HG02623 (cell line): ENCODE data around the gene STAT5B.
"Not testable (repeated sequence)": the region's sequence is repeated elsewhere in the genome, so short reads cannot be mapped to it uniquely, and the experiment has no call there.

Experiments used
- ATAC-seq: cut with Tn5 transposase; IDR thresholded peaks from one replicate; pipeline ENCODE4 v1.9.1; 2021; ENCODE audit warnings: moderate library complexity; ENCODE audit not compliant: unreplicated experiment

Gene STAT5B

DNA sequence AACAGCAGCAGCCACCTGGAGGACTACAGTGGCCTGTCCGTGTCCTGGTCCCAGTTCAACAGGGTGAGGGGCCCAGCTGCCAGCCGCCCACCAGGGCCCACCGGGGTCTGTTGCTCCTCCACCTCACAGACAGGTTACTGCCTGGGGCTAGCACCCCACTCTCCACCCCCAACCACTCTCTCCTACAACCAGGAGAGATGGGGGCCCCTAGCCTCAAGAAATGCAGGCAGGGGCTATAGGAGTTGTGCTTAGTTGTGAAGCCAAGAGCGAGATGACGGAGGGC is 30.1 kb upstream of the STAT5B start:
- ATAC-seq = no peak

DNA sequence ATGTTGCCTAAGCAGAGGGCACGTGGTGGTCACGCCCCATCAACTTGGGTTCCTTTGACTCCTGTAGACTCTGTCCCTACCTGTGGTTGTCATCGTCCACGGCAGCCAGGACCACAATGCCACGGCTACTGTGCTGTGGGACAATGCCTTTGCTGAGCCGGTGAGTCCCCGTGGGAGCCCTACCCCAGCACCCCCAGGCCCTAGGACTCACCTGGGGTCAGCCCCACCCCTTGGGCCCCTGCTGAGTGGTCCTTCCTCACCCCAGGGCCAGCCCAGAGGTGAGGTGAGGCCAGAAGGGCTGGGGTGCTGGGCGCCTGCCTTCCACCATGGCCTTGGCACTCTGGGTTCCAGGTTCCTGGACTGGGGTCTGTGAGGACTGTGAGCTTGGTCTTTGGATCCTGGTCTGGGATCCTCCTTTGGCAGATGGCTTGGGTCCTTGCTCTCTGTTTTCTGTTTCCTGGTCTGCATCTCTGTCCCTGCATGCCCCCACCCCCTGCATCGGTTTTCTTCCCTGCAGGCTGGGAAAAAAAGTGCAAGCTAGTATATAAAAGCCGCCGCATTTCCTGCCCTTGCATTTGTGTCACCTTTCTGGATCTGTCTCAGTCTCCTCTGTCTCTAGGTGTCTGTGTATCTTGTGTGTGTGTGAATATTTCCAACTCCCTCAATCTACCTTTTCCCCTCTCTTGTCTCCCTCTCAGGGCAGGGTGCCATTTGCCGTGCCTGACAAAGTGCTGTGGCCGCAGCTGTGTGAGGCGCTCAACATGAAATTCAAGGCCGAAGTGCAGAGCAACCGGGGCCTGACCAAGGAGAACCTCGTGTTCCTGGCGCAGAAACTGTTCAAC is 29.6 kb upstream of the STAT5B start:
- ATAC-seq = no peak

DNA sequence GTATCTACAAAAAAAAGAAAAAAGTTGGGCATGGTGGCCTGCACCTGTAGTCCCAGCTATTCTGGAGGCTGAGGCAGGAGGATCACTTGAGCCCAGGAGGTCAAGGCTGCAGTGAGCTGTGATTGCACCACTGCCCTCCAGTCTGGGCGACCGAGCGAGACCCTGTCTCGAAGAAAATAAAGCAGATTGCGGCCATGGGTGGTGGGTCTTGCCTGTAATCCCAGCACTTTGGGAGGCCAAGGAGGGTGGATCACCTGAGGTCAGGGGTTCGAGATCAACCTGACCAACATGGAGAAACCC is 28.8 kb upstream of the STAT5B start:
- ATAC-seq = not testable (repeated sequence)

DNA sequence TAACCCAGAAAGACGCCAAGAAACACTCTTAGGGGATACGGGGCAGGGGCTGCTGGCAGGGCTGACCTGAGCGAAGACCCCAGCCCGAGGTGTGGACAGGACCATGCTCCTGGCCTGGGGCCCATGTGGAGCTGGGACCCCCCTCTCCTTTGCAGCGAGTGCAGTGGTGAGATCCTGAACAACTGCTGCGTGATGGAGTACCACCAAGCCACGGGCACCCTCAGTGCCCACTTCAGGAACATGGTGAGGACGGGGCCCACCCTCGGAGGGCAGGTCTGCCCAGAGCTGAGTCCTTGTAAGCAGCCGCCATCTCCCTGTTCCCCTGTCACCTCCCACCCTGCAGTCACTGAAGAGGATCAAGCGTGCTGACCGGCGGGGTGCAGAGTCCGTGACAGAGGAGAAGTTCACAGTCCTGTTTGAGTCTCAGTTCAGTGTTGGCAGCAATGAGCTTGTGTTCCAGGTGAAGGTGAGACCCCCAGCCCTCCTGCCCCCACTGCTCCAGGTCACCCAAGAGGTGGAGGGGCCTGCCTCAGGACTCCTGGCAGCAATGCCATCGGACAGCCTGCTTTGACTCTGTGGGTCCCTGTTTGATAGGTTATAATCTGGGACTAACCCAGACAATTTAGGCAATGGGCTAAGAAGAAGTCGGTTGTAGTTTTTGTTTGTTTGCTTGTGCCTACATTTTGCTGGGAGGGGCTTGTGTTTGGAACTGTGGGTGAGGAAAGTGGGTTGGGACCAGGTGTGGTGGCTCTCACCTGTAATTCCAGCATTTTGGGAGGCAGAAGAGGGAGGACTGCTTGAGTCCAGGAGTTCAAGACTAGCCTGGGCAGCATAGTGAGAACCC is 28.2 kb upstream of the STAT5B start:
- ATAC-seq = no peak

DNA sequence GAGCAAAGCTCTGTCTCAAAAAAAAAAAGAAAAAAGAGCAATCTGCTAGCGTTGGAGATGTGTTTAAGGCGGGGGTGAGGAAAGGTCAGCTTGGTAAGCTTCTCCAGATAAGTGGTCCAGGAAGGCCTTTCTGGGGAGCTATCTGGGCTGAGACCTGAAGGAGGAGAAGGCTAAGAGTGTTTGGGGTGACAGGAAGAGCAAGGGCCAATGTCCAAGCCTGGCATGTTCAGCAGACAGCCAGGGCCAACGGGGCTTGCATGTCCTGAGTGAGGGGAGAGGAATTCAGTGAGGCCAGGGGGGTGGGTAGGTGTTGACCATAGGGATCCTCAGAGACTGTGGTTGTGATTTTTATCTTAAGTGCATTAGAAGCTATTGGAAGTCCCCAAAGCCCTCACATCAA is 27.5 kb upstream of the STAT5B start:
- no peak for ATAC-seq

DNA sequence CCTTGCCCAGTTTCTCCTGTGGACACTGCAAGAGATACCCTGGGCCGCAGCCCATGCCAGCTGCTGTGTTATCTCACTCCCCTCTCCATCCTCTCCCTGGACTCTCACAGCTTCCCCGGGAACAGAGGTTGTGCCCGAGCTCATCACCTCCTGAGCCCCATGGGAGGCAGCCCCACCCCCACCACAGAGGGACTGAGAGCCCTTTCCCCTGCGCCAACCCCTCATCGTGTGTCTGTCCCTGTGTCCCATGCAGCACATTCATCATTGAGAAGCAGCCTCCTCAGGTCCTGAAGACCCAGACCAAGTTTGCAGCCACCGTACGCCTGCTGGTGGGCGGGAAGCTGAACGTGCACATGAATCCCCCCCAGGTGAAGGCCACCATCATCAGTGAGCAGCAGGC is 24.8 kb upstream of the STAT5B start:
- ATAC-seq = no peak

DNA sequence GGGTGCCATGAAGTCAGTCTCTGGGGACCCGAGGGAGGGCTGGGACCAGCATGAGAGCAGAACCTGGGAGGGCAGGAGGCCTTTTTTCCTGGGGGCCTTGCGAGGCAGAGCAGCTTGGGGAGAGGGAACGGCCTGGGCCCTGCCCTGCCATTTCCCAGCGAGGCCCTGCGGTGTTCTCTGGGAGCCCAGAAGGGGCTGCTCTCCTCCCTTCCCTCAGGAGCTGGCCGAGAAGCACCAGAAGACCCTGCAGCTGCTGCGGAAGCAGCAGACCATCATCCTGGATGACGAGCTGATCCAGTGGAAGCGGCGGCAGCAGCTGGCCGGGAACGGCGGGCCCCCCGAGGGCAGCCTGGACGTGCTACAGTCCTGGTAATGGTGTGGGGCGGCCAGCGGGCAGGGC is 23.7 kb upstream of the STAT5B start:
- not testable (repeated sequence) for ATAC-seq

DNA sequence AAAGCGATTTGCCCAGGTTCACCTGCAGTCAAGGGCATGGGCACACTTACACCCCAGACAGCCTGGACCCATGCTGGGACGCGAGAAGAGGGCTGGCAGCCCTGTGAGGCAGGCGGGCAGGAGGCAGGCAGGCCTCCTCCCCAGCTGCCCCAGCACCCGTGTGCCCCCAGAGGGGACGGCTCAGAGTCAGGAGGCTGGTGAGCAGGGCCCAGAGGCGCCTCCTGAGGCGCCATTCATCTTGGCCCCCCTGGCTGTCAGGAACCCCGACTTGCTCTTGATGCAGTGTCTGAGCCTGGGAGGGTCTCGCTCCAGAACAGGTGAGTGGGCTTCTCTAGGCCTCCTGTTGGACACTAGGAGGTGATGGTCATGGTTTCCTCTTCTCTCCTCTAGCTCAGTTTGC is 23.2 kb upstream of the STAT5B start:
- ATAC-seq = not testable (repeated sequence)

DNA sequence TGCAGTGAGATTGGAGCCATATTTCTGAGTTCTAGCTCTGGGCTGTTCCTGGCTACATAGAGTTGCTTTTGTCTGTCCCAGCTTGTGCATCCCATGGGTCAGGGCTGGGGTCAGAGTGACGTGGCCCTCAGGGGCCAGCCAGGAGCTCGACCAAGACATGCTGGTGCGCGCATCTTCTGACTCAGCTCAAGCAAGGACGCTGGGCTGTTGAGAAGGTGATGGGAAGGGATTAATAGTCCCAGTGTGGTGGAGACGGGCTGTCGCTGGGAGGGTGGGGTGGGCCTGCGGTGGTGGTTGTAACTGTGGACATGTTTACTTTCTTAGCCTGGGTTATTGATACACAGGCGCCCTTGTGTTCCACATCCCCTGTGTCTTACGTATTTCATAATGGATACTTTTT is 21.6 kb upstream of the STAT5B start:
- not testable (repeated sequence) for ATAC-seq

DNA sequence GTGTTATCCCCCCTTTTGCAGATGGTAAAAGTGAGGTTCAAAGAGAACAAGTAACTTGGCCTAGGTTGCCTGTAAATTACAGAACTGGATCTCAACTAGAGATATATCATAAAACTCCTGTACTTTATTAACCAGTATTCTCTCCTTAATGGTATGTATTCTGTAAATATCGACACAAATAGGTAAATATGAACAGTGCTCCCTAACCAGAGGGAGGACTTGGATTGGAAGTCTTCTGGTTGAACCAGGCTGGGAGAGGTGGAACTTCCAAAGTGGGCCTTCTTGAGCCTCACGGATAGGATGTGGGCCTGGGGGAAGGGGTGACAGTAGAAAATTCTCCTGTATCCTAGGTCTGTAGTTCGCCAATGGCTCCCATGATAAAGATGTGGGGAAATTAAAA is 19.8 kb upstream of the STAT5B start:
- no peak for ATAC-seq

DNA sequence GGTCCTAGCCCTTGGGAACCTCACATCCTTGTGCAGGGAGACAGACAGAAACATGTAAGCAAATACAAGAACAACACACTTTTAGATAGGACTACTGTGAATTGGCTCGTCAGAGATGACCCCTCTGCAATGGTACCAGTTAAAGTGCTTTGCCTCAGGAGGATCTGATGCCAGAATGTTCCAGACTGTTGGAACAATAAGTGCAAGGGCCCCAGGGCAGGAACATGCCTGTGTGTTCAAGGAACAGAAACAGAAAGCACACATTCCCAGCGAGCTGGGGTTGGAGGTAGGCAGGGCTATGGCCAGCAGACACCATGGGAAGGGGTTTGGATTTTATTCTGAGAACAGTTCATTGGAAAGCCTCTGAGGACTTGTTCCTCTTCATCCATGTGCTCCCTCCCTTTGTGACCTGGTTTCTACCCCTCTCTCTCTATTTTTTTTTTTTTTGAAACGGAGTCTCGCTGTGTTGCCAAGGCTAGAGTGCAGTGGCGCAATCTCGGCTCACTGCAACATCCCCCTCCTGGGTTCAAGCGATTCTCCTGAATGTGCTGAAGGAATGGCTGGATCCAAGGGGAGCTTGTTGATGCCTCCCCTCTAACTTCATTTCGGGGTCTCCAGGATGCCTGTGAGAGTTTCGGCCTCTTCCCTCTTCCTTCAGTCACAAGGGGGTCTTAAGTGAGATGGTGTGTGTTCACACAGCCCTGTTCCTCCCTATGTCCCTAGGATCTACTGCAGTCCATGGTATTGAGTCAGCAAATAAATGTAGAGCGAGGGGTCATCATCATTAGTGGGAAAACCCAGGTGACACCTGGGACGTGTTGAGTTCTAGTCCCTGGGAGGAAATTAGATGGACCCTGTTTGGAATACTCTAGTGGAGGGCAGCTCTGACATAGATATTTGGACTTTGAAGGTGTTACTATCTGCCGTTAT is 18.5 kb upstream of the STAT5B start:
- ATAC-seq = no peak

DNA sequence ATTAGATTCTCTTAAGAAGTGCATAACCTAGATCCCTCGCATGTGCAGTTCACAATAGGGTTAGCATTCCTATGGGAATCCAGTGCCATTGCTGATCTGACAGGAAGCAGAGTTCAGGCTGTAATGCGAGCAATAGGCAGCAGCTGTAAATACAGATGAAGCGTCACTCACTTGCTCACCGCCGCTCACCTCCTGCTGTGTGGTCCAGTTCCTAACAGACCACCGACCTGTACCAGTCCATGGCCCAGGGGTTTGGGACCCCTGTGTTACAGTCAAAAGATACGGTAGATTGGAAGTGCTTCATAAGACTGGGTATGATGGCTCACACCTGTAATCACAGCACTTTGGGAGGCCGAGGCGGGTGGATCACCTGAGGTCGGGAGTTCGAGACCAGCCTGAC is 14.9 kb upstream of the STAT5B start:
- no peak for ATAC-seq

DNA sequence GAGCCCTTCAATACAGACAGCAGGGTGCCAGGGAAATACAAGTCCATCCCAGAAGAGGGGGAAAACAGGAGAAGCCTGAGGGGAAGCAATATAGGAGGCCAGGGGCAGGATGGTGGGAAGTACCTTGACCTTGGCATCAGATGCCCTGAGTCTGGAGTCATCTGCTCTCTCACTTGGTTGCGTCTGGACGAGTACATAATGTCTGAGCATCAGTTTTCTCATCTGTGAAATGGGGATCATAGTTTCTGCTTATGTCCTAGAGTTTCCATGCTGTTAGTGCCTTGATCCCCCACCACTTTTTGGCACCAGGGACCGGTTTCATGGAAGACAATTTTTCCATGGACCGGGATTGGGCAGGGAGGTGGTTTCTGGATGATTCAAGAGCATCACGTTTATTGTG is 14.4 kb upstream of the STAT5B start:
- no peak for ATAC-seq

DNA sequence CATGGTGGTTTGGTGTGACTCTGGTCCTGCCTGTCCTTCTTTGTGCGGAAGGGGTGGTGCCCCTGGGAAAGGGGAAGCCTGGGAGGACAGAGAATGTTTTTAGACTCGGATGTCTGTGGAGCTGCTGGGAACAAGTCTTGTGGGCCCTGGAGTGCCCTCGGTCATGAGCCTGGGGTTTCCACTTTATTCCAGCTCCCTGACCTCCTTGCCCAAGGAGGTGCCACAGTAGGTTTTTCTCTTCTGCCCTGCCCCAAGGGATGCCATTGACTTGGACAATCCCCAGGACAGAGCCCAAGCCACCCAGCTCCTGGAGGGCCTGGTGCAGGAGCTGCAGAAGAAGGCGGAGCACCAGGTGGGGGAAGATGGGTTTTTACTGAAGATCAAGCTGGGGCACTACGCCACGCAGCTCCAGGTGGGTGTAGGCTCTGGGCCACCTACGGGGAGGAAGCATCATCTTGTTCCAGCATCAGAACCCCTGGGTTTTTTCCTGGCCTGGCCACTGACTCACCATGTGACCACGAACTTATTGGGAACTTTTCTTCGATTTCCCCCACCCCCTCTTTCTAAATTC is 13.5 kb upstream of the STAT5B start:
- ATAC-seq = no peak

DNA sequence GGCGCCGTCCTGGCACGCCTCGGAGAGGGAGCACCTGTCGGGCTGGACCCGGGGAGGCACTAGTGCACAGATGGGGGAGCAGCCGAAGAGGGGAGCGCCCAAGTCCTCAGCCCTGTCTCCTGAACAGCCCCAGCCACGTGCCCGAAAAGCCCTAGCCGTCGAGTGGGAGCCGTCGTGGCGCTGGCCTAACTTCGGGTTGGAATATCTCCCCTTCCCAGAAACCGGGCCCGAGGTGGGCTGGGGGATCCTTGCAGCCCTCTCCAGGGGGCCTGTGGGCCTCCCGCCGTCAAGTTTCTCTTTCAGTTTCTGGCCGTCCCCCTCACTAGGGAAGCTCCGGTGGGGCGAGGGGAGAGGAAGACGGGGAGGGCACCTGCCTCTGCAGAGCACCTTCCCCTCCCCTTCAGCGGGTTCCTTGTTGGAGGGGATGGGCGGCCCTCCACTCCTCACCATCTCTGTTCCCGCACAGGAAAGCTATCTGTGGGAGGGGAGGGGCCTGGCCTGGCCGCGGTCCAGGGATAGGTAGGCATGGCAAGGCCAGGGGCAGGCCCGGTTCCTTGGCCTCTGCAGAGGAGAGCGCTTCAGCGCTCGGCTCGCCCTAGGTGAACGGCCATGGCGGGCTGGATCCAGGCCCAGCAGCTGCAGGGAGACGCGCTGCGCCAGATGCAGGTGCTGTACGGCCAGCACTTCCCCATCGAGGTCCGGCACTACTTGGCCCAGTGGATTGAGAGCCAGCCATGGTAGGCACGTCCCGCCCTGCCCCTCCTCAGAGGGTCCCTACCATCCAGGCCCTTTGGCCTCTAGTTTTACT is 12.8 kb upstream of the STAT5B start:
- ATAC-seq = no peak

DNA sequence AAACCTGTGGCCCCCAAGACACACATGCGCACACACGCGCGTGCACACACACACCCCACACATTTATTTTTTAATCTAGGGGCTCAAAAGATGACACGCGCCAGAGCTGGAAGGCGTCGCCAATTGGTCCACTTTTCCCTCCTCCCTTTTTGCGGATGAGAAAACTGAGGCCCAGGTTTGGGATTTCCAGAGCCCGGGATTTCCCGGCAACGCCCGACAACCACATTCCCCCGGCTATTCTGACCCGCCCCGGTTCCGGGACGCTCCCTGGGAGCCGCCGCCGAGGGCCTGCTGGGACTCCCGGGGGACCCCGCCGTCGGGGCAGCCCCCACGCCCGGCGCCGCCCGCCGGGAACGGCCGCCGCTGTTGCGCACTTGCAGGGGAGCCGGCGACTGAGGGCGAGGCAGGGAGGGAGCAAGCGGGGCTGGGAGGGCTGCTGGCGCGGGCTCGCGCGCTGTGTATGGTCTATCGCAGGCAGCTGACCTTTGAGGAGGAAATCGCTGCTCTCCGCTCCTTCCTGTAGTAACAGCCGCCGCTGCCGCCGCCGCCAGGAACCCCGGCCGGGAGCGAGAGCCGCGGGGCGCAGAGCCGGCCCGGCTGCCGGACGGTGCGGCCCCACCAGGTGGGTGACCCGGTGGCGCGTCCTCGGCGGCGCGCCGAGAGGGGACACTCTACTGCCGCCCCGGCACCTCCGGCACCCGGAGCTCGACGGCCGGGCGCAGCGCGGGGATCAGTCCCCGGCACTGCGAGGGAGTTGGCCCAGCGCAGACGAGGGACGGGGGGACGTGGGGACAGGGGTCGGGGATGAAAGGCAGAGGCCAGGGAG is 12.0 kb upstream of the STAT5B start, which contains the start of gene STAT5A:
STAT5A (plus strand) TSS at position 522 of the 826 bp plus-strand sequence. CDS start 914 bp downstream, outside the sequence.
- peak; percentile 32 for ATAC-seq

DNA sequence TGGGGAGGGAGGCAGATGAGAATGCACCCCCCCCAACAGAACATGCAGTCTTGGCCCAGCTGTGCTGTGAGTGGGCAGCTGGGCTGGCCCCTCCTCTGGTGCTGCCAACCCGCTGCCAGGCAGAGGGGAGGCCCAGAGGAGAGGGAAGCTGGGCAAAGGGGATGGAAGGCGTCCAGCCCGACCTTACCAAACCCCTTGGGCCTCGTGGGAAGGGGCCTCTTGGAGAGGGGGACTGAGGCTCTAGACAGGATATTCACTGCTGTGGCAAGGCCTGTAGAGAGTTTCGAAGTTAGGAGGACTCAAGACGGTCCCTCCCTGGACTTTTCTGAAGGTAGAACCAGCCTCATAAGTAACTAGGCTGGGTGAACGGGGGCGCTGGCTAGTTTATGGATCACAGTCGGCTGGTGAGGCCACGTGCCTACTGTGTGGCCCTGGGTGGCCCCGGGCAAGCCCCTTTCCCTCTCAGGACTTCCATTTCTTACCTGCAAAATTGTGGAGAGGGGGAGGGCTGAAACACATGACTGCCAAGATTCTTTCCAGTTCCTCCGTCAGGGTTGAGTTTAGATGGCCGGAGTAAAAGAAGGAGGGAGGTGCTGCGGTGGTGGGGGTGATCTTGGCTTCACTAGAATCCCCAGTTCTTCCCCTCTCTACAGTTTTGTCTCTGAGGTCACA is 11.2 kb upstream of the STAT5B start:
- no peak for ATAC-seq

DNA sequence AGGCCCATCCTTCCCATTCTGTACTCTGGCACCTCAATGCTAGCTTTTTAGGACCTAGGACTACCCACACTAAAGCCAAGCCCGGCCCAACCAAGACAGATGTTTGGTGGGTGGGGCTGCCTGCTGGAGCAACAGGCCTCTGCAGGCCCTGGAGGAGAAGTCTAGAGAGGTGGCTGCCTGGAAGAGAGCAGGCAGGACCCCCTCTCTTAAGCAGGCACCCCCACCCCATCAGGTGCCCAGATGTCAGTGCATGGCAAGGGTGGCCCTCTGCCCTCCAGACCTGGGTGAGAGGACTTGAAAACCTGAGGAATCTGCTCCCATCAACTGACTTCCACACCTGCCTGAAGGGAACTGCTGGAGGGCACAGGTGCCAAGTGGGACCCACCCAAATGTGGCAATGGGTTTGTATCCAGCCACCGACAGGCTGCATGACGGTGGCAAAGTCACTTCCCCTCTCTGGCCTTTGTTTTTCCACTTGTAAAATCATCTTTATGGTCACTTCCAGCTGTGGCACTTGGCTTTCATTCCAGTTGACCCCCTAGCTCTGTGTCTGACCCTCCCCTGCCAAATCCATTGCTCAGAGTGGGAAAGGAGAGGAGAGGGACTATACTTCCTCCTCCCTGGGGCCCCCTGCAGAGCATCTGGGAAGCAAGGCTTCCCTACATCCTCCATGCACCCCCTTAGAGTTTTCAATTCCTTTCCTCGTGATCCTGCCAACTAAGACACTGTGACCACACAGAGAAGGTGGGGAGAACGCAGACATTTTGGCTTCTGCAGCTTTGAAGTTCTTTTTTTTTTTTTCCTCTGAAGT is 10.4 kb upstream of the STAT5B start:
- no peak for ATAC-seq
